IPS-18c (cell line): ENCODE data around the gene AUTS2.

ENCODE experiments used
- H3K4me3 ChIP-seq: 2 replicates; pipeline ENCODE4 v1.7.0; 2013; ENCODE audit warnings: low read depth, mild to moderate bottlenecking, low read length, moderate library complexity; ENCODE audit not compliant: insufficient read depth
- H3K9me3 ChIP-seq: one replicate; pipeline ENCODE4 v1.6.1; 2013; ENCODE audit warnings: mild to moderate bottlenecking, low read length, moderate library complexity; ENCODE audit not compliant: control insufficient read depth, insufficient read depth

The AUTS2 gene

DNA sequence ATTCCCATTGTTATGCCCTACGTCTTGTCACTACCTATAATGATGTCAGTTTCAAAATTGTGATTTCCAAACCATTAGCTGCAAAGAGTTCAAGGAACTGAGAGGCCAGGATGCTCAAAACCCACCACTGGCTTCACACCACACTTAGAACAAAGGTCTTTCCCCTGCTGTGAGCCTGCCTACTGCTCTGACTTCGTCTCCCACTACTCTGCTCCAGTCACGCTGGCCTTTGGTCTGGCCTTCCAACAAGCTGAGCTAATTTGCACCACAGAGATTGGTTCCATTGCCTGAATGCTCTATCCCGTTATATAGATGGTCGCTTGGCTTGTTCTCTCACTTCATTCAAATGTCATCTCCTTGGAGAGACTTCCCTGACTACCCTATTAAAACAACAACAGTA lies 961.5 kb downstream of the AUTS2 start:
- H3K4me3 ChIP-seq = no peak overlapping the region
- H3K9me3 ChIP-seq = peaks cover 6% of the 10 kb centered on the region

DNA sequence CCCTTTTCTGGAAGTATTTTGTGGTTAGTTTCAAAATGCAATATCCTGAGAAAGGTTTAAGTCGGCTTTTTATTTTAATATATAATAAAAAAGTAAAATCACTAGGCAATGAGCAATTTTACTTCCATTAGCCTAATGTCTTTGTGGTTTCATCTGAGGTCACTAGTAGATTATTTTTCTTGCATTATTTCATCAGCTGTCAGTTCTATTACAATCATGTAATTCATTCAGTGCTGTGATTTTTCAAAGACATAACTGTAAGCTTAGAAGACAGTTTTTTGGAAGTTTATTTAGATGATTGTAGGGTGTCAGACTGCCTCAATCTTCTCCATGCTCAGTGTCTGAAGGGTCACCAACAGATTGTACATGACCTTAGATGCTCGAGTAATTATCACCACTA lies 965.7 kb downstream of the AUTS2 start:
- Histone ChIP-seq H3K4me3 (no peak overlapping the region), H3K9me3 (no peaks in the 10 kb centered on the region)

DNA sequence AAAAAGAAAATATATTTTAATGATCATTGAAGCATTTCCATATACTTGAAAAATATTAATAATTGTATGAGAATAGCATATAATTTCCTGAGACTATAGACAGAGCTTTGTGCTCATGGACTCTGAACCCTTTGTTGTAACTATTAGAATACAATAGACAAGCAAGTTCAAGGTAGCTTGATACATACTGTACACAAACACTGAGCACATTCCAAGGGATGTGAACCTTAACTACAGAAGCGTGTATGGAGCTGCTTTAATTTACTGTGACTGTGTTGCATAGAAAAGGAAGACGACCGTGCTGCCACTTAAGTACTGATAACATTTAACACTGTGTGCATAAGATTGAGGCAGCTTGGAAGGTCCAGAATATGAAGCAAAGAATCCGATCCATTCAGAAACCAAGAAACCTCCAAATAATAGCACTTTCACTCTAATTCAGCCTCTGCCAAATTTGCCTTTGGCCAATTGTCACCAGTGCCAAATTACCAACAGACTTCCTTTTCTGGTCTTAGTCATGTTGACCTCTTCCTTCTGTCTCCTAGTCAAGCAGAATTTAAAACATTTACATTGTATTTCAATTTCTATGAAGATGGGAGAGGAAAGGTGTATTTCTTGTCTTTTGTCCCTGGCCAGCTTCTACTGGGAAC lies 967.6 kb downstream of the AUTS2 start:
- Histone ChIP-seq H3K4me3 (no peak overlapping the region), H3K9me3 (no peaks in the 10 kb centered on the region)

DNA sequence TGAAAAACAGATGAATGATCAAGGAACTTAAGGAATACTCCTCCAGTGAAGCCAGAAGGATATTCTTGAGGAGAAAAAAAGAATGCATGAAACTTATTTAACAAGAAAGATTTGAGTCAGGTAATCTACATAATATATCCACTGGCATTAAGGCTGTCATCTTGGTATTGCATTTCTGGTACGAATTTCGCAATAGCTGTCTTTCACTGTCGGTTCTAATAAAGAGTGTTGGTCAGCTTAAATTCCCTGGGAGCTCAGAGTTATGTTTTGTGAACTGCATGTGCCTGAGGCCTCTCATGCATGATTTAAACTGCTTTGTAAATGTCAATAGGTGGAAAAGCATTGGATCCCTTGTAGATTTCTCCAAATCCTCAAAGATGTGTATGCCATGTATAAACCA lies 968.4 kb downstream of the AUTS2 start:
- Histone ChIP-seq H3K9me3 (no peaks in the 10 kb centered on the region), H3K4me3 (no peak overlapping the region)

DNA sequence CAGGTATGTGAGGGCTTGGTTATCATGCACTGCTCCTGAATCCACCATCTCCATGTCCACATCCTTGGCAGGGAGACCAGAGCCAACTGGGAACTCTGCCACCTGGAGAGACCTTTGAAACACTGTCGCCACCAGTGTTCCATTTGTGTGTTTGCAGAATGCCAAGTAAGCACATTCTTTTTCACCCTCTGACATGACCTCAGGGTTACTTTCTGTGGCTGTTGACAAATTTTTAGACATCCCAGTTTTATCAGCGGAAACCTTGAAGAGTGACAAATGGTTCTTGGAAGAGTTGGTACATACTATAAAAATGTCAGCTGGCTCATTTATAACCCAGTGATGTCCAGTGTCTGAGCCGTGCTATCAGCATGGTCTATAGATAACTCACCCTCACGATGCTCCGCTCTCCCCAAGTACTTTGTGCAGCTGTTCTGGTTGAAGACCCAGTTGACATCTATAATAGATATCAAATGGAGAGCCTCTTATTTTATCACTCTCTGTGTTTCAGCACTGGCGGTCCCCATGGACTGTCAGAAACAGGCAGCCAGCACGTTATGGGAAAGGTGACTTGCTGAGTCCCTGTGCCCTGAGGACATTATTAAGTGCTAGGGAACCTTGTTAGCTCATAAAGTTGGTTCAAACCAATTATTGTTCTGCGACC lies 970.5 kb downstream of the AUTS2 start:
- H3K4me3 ChIP-seq = no peak overlapping the region
- H3K9me3 ChIP-seq = no peaks in the 10 kb centered on the region

DNA sequence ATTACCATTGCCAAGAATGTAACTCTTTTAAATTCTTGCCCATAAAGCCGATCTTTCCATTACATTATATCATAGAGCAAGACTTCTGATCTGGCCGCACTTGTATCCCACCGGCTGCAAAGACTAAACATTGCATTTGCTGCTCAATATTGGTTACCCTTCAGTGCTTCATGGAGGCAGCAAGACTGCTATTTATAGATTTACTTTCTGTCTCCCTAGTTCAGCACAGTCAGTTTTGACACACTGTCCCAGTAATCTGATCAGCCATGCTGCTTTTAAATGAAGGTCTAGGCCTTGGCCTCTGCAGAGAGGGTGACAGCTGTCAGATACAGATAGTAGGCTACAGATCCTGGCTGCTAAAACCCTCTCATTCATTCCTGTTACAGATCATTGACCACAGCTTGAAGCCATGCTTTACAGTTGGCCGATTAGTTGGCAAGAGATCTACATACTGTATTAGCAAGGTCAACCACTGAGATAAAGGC lies 971.1 kb downstream of the AUTS2 start:
- H3K9me3 ChIP-seq = no peaks in the 10 kb centered on the region
- no peak overlapping the region for H3K4me3 ChIP-seq

DNA sequence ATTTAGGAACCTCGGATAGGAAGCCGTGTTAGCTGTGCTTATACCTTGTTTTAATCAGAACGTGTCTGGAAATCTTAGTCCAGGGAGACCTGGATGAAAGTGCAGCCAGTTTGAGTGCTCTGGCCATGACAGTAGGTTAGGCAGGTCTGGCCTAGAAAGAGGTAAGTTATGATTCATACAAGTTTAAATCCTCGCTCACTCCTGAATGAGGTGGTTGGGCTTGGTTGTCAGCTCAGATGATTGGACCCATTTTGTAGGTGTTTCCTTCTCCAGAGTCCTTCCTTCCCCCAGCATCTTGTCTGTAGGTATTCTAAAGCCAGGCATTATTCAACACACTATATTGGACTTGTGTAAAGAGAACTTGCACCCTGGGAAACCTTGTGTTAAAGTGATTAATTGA lies 971.8 kb downstream of the AUTS2 start:
- Histone ChIP-seq H3K4me3 (no peak overlapping the region), H3K9me3 (no peaks in the 10 kb centered on the region)

DNA sequence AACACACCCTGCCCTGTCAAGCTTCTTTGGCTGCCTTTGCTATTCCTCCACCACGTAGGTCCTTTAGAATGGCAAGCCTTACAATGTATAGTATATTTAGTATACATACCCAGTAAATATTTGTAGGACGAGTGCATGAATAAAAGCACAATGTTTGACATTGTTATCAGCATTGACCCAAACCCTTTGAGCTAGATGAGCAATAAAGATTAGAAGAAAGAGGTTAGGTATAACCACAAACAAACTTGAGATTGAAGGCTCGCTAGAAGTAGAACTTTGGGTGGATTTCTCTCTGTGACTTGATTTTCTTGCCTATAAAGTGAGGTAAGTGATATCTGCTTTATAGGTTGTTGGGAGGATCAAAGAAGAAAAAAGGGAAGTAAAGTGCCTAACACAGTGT lies 972.7 kb downstream of the AUTS2 start:
- no peaks in the 10 kb centered on the region for H3K9me3 ChIP-seq
- no peak overlapping the region for H3K4me3 ChIP-seq

DNA sequence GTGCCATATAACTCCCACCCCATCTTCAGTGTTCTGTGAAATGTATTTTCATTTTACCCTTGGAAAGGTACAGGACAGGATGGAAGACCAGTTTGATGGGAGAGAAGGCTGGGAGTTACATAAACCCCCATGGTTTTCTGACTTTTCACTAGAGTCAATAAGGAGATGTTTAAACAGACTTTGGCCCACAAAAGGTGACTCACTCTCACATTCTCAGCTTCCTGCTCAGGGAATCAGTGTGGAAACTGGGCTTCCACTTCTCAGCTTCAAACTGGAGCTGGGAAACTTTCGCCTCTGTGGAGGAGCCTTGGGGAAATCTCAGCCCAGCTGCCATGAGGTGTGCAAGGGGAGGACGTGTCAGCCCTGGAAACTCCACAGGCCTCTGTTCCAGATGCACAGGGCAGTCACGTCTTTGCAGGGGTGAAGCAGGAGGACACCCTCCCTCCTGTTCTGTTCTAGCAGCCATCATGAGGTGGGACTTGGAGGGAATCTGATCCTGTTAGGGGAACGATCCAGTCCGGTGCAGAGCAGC lies 973.2 kb downstream of the AUTS2 start:
- Histone ChIP-seq H3K9me3 (no peaks in the 10 kb centered on the region), H3K4me3 (no peak overlapping the region)

DNA sequence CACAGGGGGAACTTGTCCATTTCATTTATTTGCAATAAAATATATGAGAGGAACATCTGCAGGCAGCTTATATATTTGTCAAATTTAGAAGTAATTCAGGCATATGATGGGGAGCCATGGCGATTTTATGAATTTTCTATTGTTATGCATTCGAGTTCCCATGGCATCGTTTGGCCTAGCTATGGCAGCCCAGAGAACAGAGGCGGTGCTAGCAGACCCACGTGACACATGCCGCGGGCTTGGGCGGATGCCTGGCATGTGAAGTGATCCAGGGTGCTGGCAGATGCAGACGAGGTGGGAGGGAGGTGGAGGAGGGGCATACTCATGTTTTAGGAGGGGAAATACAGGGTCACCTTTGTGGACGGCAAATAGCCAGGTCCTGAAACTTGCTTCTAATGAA lies 973.7 kb downstream of the AUTS2 start:
- no peaks in the 10 kb centered on the region for H3K9me3 ChIP-seq
- H3K4me3 ChIP-seq = no peak overlapping the region

DNA sequence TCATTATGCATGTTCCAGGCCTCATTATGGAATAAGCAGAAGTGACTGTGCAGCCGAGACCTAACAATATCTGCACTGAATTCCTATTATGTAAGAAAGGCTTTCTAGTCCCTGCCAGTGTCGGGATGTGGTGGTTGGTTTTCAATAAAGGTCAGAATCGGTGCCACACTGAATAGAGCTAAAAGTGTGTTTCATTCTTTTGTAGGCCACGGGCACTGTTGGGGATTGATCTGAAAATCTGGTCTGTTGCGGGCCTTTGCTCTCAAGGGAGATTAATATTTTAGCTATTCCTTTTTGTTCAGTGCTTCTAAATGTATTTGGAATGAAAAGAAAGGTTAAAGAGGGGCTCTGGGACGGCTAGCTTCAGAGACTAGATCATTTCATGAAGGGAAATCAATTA lies 974.3 kb downstream of the AUTS2 start:
- no peak overlapping the region for H3K4me3 ChIP-seq

DNA sequence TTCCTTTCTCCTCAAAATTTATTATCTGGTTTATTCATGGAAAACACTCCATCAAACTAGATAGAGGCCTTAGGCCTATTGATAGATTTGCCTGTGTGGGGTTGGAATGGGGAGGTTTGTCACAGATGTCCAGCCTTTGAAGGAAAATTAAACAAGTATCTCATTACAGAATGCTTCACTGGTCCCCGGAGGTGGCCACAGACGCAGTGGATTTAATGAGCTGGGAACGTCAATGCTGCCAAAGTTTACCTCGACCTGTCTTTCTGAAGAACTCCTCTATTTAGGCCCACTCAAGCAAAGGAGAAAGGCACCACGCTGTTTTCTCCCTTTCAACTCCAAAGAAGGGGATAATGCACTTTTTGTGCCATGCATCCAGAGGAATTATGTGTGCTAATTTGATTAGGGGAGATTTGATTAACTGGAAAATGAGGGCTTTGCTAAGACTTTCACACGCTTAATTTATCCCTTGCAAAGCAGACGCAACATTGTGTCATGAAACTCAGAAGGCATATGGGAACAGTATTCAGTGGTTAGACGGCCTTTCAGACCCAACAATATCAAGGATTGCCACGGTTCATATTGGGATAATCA lies 974.9 kb downstream of the AUTS2 start:
- no peak overlapping the region for H3K4me3 ChIP-seq
- H3K9me3 ChIP-seq = no peaks in the 10 kb centered on the region

More for the DNA sequence above, 974.3 kb downstream of the AUTS2 start:
- no peaks in the 10 kb centered on the region for H3K9me3 ChIP-seq

DNA sequence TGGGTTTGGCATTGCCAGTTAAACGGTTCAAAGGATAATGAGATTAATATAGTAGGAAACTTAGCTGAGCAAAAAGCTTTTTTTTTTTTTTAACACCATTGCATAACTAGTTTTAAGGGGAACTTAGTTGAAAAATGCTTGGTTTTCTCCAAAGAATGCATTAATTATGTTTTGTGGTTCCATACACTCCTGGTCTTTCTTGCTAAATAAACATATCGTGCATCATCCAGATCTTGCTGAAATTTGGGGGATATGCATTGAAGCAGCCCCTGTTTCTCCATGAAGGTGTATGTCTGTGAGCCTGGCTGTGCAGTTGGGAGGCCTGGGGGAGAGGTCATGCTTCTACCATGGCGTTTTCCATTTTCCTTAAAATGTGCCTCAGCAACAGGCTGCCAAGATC lies 975.4 kb downstream of the AUTS2 start:
- no peaks in the 10 kb centered on the region for H3K9me3 ChIP-seq

DNA sequence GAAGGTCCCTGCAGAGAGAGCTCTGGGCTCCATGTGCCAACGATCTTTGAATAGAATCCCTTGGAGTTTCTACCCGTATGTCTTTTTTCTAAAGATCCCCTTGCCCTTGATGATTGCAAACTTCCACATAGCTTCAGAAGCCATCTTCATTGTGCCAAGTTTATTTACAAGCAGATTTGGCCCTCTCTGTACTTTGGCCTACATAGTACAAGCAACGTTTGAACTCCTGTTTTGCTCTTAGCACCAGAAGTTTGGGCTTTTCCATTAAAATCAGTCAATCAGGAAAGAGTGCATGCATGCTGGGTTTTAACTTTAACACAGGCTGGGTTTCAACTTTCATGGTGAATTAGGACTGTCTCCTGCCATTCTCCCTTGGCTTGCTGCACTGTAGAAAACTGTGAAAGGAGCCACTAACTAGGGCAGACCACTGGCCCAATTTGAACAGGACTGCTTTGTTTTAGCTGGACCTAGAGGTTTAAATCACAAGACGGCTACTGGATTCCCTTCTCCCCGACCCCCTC lies 976.1 kb downstream of the AUTS2 start:
- no peaks in the 10 kb centered on the region for H3K9me3 ChIP-seq
- H3K4me3 ChIP-seq = no peak overlapping the region

More for the DNA sequence above, 975.4 kb downstream of the AUTS2 start:
- no peak overlapping the region for H3K4me3 ChIP-seq

DNA sequence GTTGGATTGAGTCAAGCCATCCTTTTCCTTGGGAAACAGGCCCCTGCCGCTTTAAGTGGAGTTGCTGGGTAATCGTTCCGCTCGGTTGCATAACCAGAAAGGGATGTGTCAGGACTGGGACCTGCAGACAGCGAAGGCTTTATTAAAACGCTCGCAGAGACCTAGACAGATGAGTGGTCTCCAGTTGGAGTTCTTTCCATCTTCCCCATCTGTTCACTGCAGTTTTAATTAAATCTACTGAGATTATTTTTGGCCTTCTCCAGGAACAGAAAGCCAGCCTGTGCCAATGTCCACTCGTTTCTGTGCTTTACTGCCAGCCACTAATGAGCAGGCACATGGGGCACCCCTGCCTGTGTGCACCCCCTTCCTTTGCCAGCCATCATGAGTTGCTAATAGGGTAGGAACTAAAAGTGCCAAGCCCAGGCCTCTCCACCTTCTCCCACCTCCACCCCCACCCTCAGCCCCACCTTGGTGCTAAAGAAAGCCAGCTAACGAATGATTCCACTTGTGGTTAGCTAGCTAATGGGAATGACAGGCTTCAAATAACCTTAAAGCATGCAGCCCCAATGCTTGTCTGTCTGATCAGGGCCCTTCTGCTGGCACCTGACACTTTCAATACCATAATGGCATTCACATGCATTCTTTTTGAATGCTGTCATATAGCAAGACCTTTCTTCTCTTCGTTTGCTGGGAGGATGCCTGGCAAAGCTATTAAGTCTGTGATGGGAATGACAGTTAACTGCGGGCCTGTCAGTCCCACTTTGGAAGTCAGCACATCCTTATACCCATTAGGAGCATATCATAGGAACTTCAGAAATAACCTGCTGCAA lies 976.9 kb downstream of the AUTS2 start:
- H3K4me3 ChIP-seq = no peak overlapping the region
- H3K9me3 ChIP-seq = no peaks in the 10 kb centered on the region

DNA sequence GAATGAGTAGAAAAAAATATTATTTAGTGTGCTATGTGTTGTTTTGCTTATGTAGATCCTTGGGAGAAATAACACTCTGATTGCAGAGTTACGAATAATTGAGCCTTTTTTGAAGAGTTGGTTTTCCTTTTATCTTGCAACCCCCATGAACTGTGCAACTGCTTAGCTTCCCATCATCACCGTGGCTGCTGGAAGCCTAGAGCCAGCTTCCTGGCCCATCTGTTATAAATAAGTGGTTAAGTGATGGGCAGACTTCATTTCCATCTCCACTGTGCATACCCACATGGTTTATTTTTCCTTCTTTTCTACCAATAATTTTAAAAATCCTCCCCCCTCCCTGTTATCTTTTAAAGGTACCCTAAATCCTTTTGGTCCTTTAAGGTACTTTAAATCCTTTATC lies 978.8 kb downstream of the AUTS2 start:
- Histone ChIP-seq H3K9me3 (no peaks in the 10 kb centered on the region), H3K4me3 (no peak overlapping the region)

DNA sequence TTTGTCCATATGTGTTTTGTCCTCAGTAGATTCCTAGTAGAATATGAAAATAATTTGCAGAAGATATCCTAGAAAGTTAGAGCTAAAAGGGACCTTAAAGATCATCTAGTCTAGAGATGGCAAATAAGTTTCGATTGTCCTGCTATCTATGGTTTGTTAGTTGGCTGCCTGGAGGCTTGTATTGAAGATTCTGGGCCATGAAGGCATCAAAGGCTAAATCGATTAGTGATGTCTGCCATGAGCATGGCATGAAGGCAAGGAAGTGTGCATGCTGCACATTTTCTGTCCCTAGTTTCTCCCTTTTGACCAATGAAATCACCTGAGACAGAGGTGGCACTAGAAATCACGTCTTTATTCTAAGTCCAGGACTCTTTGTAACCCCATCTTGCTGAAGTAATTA lies 979.9 kb downstream of the AUTS2 start:
- Histone ChIP-seq H3K9me3 (no peaks in the 10 kb centered on the region), H3K4me3 (no peak overlapping the region)
